ENCODE results near the gene HABP4.

- no peak for TF ChIP-seq CTCF (IDR thresholded peaks at IDR 0.05)
- TF ChIP-seq POLR2A (IDR thresholded peaks at IDR 0.05), result no peak
These were observed 51.0 kb downstream of the HABP4 start for GRCh38 chr9:96500696-96501632.

Data from esophagus squamous epithelium (tissue), 4 donors.